Measurements from ENCODE around the gene MACROH2A2. TPM values are rescaled to one million over a fixed set of nuclear protein-coding genes. Genes with fewer than 3 reads are reported as not detected.
A peak's percentile ranks its signal among the peaks of the same experiment; 100 is the strongest.

Gene MACROH2A2
- total RNA-seq, 1 experiment from 2014 or later, result 11.3 TPM

- Histone ChIP-seq H3K56ac (ENCODE audit: insufficient read length, low read depth, low read length) (no peak overlapping the region), H3K4ac (ENCODE audit: low read depth, low read length) (no peak overlapping the region), H4K5ac (ENCODE audit: insufficient read length, low read depth, low read length) (no peak overlapping the region), H3K27ac (ENCODE audit: insufficient read length, low read depth, low read length) (no peak overlapping the region), H2BK20ac (ENCODE audit: low read depth, low read length, poor library complexity, severe bottlenecking) (no peak overlapping the region), H3K4me2 (ENCODE audit: insufficient read depth, insufficient read length, low read length) (no peak overlapping the region), H3K14ac (ENCODE audit: insufficient read depth, low read length) (no peak overlapping the region), H2AFZ (ENCODE audit: low read length) (no peak overlapping the region), H4K8ac (replicated peaks; ENCODE audit: insufficient read length, low read depth, low read length) (no peak overlapping the region), H3K9ac (ENCODE audit: extremely low read depth, insufficient read length, low read length) (no peak overlapping the region), H2BK5ac (ENCODE audit: insufficient read length, low read length) (no peak overlapping the region), H3K79me2 (ENCODE audit: insufficient read depth, low read length) (no peaks in the 10 kb centered on the region), H3K23me2 (ENCODE audit: insufficient read length, low read depth, low read length, poor library complexity, severe bottlenecking) (no peaks in the 10 kb centered on the region), H4K20me1 (ENCODE audit: control insufficient read depth, insufficient read depth, insufficient read length) (no peaks in the 10 kb centered on the region), H3K27me3 (ENCODE audit: insufficient read depth, low read length) (no peaks in the 10 kb centered on the region), H2AK5ac (ENCODE audit: insufficient read length, low read length) (no peak overlapping the region), H3K9me3 (ENCODE audit: control insufficient read depth, low read depth, low read length) (no peaks in the 10 kb centered on the region), H2BK120ac (ENCODE audit: low read depth, low read length, poor library complexity, severe bottlenecking) (peak overlapping the region; percentile 12), H2BK12ac (ENCODE audit: insufficient read length, low read depth, low read length) (no peak overlapping the region), H3T11ph (ENCODE audit: low read length) (no peak overlapping the region), H3K79me1 (ENCODE audit: insufficient read depth, low read depth, low read length, poor library complexity, severe bottlenecking) (no peaks in the 10 kb centered on the region), H3K23ac (ENCODE audit: insufficient read length, low read depth, low read length) (no peak overlapping the region), H3K18ac (ENCODE audit: insufficient read length, low read depth, low read length) (no peak overlapping the region), H2BK15ac (ENCODE audit: low read depth, low read length) (no peak overlapping the region), H3K4me1 (ENCODE audit: insufficient read depth, low read length) (no peaks in the 10 kb centered on the region), H4K91ac (ENCODE audit: insufficient read length, low read depth, low read length) (no peak overlapping the region)
- no peak overlapping the region for H3K4me3 Mint-ChIP-seq
- no peak for DNase-seq
- no peaks in the 10 kb centered on the region for H3K9me3 Mint-ChIP-seq
- no peaks in the 10 kb centered on the region for H3K27me3 Mint-ChIP-seq (ENCODE audit: low read depth)
- no peak overlapping the region for H3K27ac Mint-ChIP-seq
- H3K36me3 Mint-ChIP-seq (ENCODE audit: insufficient read depth in 1 of 3, low read depth in 3 of 3), result peaks cover 0 to 3% (median 0%) of the 10 kb centered on the region in 3 experiments; a peak in 2 of 7 replicates
- WGBS (ENCODE audit: extremely low coverage, insufficient read length, low lambda C conversion rate), result no CpG with 5 or more reads among the region's 7 CpGs
- peaks cover 5 to 9% of the 10 kb centered on the region in 2 experiments for H3K4me1 Mint-ChIP-seq
- TF ChIP-seq CTCF (conservative IDR thresholded peaks at IDR 0.05), result no peak
Measured at GRCh38 chr10:70119197-70119596, 66.6 kb downstream of the MACROH2A2 start.

Measured in H9 (cell line).